C4-2B (cell line): ENCODE measurements around the gene GRIP1.

Experiments used
- H3K27ac ChIP-seq: fragments of 450-650 bp; 2 replicates; pipeline ENCODE4 v1.5.1; 2017
- CTCF ChIP-seq: fragments of 450-650 bp; conservative IDR thresholded peaks from 2 replicates; pipeline ENCODE4 v1.5.1; 2017; ENCODE audit warnings: mild to moderate bottlenecking
- ZFX ChIP-seq: fragments of 450-650 bp; IDR thresholded peaks from 2 replicates; pipeline ENCODE4 v1.6.1; 2017

Gene GRIP1

GRCh38 chr12:66663611-66664010 lies 15.3 kb downstream of the GRIP1 start:
- no peak overlapping the region for H3K27ac ChIP-seq
- TF ChIP-seq CTCF = no peak
- no peak for TF ChIP-seq ZFX

- no peak overlapping the region for H3K27ac ChIP-seq
Measured at GRCh38 chr12:66662729-66663128, 16.1 kb downstream of the GRIP1 start.

GRCh38 chr12:66662179-66662578 lies 16.7 kb downstream of the GRIP1 start:
- H3K27ac ChIP-seq = no peak overlapping the region
- no peak for TF ChIP-seq ZFX
- no peak for TF ChIP-seq CTCF

More at GRCh38 chr12:66662729-66663128, 16.1 kb downstream of the GRIP1 start:
- TF ChIP-seq CTCF (no peak), ZFX (no peak)

GRCh38 chr12:66661357-66661756 lies 17.5 kb downstream of the GRIP1 start:
- TF ChIP-seq ZFX (no peak), CTCF (no peak)
- no peak overlapping the region for H3K27ac ChIP-seq

GRCh38 chr12:66653796-66654195 lies 25.1 kb downstream of the GRIP1 start:
- TF ChIP-seq ZFX (no peak), CTCF (no peak)
- no peak overlapping the region for H3K27ac ChIP-seq

- no peak for TF ChIP-seq CTCF
- no peak overlapping the region for H3K27ac ChIP-seq
Measured at GRCh38 chr12:66648033-66648735, 30.7 kb downstream of the GRIP1 start.

GRCh38 chr12:66647034-66647691 lies 31.7 kb downstream of the GRIP1 start:
- H3K27ac ChIP-seq = no peak overlapping the region

More at GRCh38 chr12:66647034-66647691, 31.7 kb downstream of the GRIP1 start:
- TF ChIP-seq CTCF (no peak), ZFX (no peak)
